HG03354 (cell line): Measurements from ENCODE around the gene CEP128.

ENCODE experiments used
- ATAC-seq: cut with Tn5 transposase; IDR thresholded peaks from one replicate; pipeline ENCODE4 v1.9.1; 2021; ENCODE audit warnings: mild to moderate bottlenecking; ENCODE audit not compliant: unreplicated experiment, poor library complexity, severe bottlenecking

The CEP128 gene

GRCh38 chr14:80584744-80585505 lies 356.6 kb downstream of the CEP128 start:
- ATAC-seq = no peak

GRCh38 chr14:80577599-80577998 lies 363.9 kb downstream of the CEP128 start:
- ATAC-seq = no peak

DNA sequence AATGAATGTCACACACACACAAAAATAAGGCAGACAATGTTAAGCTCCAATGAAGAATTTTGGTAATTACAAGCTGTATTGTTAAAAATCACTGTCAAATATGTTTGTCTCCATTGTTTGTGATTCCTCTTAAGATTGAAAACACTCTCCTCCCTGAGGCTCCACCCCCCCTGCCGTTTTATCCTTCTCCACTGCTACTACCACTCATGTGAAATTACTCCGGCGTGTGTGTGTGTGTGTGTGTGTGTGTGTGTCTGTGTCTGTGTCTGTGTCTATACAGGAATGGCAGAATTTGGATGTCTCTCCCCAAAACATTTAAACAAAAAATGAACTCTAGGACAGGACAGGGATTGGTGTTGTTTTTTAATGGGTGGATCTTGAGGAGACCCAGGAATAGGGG lies 365.1 kb downstream of the CEP128 start:
- ATAC-seq = no peak

DNA sequence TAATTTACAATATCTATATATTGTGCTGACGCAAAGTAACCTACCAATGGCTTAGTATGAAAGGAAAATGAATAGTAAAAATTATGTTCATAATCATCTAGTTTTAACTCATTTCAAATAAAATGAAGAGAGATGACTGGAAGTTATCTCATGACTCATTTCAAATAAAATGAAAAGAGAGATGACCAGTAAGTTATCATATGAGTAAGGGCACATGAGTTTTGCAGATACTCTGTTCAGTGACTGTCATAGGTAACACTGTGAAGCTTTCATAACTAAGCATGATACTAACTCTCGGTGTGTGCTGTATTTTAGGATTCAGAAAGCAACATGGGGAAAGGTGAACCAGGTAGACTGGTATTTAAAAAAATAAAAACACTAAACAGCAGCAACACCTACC lies 365.8 kb downstream of the CEP128 start:
- peak; percentile 65 for ATAC-seq

DNA sequence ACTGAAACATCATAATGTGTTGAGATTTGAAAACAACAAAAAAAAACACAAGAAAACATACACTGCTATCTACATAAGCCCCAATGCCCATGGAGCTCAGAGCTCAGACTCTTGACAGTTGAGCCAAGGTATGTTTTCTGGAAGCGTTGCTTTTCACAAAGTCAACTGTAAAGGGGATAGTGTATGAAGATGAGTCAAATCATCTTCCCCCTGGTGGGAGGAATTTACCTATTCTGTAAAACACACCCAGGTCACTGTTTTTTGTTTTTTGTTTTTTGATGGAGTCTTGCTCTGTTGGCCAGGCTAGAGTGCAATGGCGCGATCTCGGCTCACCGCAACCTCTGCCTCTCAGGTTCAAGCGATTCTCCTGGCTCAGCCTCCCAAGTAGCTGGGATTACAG lies 368.9 kb downstream of the CEP128 start:
- no peak for ATAC-seq

- ATAC-seq = no peak
Observed at GRCh38 chr14:80570930-80571298, 370.6 kb downstream of the CEP128 start.

GRCh38 chr14:80567905-80568536 lies 373.5 kb downstream of the CEP128 start:
- no peak for ATAC-seq

- no peak for ATAC-seq
Observed at GRCh38 chr14:80565001-80565400, 376.5 kb downstream of the CEP128 start.

GRCh38 chr14:80564051-80564450 lies 377.5 kb downstream of the CEP128 start:
- no peak for ATAC-seq

DNA sequence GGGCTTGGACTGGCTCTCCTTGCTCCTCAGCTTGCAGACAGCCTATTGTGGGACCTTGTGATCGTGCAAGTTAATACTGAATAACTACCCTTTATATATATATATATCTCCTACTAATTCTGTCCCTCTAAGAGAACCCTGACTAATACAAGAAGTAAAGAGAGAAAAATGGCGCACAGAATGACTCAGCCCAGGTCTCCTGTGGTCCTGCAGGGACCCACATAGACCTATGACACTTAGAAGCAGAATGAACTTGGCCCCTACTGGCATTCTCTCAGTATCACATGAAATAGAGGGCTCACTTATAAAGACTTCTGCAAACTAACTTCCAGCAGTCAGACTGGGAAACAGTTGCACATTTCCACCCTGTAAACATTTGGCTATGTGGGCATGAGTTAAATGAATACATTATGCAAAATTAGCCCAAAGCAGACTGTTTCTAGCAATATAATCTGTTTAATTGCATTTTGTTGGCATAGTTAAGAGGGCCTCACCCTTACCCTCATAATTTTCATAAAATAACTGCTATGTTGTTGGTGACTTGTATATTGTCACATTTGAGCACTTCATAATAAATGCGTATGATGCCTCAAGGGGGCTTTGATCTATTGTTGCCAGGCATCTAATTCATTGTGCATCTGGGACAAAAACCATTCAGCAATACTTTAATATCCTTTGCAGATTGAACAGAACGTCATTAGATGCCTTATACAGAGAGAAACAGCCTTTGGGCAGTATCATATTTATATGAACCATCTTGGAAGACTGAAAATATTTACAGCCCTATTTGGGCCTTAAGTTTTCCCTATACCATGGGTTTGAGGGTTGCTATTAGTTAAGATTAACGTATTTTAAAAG lies 380.5 kb downstream of the CEP128 start:
- peak; percentile 93 for ATAC-seq

DNA sequence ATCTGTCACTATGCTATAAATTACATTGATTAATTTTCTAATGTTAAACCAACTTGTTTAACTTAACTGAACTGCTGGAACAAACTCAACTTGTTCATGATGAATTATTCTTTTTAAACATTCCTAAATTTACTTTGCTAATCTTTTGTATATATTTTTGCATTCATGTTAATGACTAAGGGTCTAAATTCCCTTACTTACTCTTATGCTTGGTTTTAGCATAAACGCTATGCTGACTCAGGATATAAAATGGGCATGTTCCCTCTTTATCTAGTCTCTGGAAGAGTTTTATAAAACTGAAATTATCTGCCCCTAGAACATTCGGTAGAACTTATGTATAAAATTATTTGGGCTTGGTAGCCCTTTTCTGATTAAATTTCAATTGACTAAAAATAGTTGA lies 387.4 kb downstream of the CEP128 start:
- no peak for ATAC-seq

DNA sequence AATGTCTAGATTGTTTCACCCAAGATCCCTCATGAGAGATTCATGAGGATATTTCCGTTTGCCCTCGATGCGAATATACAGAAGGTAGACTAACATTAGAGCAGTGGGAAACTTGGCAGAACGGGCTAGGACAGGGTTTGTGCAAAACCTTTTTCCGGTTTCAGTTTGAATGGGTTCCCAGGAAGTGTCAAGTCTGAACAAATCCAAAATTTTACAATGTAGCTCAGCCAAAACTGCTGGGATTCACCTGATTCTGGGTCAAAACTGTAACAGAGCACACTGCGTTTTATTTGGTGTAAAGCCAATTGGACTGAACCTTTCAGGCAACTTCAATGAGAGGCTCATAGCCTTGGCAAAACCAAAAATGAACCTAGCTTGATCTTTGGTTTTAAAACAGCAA lies 392.4 kb downstream of the CEP128 start:
- ATAC-seq = no peak

- peak; percentile 76 for ATAC-seq
Observed at GRCh38 chr14:80545935-80546854, 395.3 kb downstream of the CEP128 start.

DNA sequence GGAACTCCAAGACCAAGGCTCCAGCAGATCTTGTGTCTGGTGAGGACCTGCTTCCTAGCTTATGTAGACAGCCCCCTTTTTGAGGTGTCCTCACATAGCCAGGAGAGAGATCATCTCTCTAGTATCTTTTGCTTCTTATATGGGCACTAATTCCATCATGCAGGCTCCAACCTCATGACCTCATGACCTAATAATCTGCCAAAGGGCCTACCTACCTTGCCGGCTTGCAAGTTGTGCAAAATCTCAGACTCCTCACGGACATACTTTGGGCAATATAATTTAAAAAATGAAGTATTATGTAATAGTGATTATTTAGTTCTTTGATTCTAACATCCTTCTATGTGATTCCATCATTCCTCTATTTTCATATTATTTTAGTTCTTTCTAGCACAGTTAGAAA lies 397.2 kb downstream of the CEP128 start:
- ATAC-seq = no peak

DNA sequence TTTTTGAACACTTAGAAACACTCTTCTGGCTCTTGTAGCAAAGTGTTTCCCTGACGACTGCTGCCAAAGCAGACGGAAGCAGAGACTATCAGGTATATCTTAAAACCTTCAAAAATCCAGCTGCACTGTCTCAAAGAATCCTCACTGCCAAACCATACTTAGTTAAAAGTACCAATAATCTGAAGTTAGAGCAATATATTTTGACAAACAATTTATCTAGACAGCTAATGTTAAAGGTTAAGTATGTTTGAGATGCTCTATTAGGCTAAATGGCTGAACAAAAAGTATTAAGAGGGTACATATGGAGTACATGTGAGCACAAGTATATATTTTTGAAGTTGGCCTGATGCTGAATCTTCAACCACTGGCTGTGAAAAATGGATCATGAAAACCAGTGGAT lies 398.3 kb downstream of the CEP128 start:
- ATAC-seq = no peak

DNA sequence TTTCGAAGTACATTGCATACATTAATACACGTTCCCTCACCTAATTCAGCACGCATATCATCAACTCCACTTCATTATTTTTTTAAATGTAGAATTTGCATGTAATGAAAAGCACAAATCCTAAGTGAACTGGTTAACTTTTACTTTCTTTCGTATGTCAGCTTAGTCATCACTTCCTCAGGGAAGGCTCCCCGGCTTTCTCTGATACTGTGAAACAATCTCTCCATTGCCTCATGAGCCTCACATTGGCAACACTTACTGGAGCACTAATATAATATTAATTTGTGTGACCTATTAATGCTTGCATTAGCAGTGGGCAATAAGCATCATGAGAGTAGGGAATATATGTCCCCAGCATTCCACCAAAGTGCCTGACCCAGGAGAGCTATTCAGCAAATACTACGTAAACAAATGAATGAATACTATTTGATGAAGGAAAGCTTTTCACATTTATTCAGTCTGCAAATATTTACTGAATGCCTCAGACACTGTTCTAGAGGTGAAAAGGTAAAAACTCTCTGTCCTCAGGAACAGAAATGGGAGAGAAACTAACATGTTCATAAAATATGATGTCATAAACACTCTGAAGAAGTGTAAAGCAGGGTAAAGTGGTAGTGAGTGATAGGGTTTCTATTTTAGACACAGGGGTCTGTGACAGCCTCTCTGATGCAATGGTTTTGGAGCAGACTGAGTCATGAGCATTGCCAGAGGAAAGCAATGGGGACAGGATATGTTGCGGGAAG lies 402.7 kb downstream of the CEP128 start:
- ATAC-seq = no peak

DNA sequence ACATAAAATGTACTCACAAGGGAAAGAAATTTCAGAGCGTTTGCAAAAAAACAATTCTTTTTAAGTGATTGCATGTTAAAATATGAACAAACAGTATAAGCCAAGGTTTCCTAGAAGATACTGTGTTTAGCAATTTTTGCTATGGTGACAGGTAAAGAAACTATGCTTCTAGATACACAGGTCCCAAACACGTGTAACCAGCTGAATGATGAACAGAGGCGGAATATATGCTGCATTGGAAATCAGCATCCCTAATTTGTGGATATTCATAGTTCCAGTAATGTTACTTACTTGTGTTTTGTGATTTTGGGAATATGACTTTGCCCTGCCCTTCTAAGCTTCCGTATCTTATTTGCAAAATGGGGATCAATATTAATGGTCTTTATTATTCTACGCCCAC lies 403.9 kb downstream of the CEP128 start:
- ATAC-seq = no peak

- ATAC-seq = no peak
Observed at GRCh38 chr14:80536456-80536855, 405.1 kb downstream of the CEP128 start.

DNA sequence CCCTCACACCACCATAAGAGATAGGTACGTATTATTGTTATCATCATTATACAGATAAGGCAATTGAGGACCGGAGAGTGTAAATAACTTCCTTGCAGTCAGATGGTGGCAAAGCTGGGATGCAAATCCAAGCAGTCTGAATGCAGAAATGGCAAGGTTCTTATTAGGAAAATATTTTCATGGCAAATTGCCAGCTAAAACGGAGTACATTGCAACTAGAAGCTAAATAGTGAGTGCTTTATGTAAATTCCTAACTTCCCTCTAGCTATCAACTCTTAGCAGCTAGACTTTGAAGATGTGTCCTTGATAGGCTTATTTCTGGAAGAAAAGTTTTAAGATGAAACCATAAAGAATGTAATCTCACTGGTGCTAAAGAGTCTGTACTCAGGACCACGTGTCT lies 406.4 kb downstream of the CEP128 start:
- ATAC-seq = no peak
